ENCODE results near the gene CDK2AP2. TPM values are rescaled to one million over a fixed set of nuclear protein-coding genes. Genes with fewer than 3 reads are reported as not detected.
"Not testable (repeated sequence)": the region's sequence is repeated elsewhere in the genome, so short reads cannot be mapped to it uniquely, and the experiment has no call there.

The CDK2AP2 gene
- total RNA-seq, 2 donors from 2014 or later: 91.6 to 142 TPM

GRCh38 chr11:67520856-67521824 is 13.2 kb upstream of the CDK2AP2 start:
- intact Hi-C loops (cut with DNase I): no loop called here
- H3K4me1 ChIP-seq: peaks cover 5% of the 10 kb centered on the region
- H3K9me3 ChIP-seq: no peaks in the 10 kb centered on the region
- H3K36me3 ChIP-seq: no peaks in the 10 kb centered on the region
- no peaks in the 10 kb centered on the region for H3K27me3 ChIP-seq
- TF ChIP-seq, protein P1, sequence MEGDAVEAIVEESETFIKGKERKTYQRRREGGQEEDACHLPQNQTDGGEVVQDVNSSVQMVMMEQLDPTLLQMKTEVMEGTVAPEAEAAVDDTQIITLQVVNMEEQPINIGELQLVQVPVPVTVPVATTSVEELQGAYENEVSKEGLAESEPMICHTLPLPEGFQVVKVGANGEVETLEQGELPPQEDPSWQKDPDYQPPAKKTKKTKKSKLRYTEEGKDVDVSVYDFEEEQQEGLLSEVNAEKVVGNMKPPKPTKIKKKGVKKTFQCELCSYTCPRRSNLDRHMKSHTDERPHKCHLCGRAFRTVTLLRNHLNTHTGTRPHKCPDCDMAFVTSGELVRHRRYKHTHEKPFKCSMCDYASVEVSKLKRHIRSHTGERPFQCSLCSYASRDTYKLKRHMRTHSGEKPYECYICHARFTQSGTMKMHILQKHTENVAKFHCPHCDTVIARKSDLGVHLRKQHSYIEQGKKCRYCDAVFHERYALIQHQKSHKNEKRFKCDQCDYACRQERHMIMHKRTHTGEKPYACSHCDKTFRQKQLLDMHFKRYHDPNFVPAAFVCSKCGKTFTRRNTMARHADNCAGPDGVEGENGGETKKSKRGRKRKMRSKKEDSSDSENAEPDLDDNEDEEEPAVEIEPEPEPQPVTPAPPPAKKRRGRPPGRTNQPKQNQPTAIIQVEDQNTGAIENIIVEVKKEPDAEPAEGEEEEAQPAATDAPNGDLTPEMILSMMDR (IDR thresholded peaks at IDR 0.05): no peak
- H3K4me3 ChIP-seq: no peak overlapping the region
- H3K9ac ChIP-seq (ENCODE audit: low read depth in 2 of 2, low read length in 2 of 2): no peak overlapping the region
- DNase-seq: no peak
- no peak overlapping the region for H3K27ac ChIP-seq

- Histone ChIP-seq H3K27me3 (no peaks in the 10 kb centered on the region), H3K9me3 (no peaks in the 10 kb centered on the region), H3K36me3 (no peaks in the 10 kb centered on the region), H3K4me3 (no peak overlapping the region), H3K4me1 (no peaks in the 10 kb centered on the region), H3K27ac (no peak overlapping the region), H3K9ac (ENCODE audit: low read depth in 2 of 2, low read length in 2 of 2) (no peak overlapping the region)
- TF ChIP-seq, protein P1 (IDR thresholded peaks at IDR 0.05): no peak
- no peak for DNase-seq
- intact Hi-C loops (cut with DNase I): no loop called here
These were observed 11.8 kb upstream of the CDK2AP2 start for GRCh38 chr11:67519726-67520125.

- H3K4me1 ChIP-seq: no peaks in the 10 kb centered on the region
- no peak overlapping the region for H3K27ac ChIP-seq
- DNase-seq: no peak
- TF ChIP-seq, protein P1 (IDR thresholded peaks at IDR 0.05): no peak
- no peak overlapping the region for H3K9ac ChIP-seq (ENCODE audit: low read depth in 2 of 2, low read length in 2 of 2)
- H3K9me3 ChIP-seq: no peaks in the 10 kb centered on the region
- H3K36me3 ChIP-seq: no peaks in the 10 kb centered on the region
- H3K27me3 ChIP-seq: no peaks in the 10 kb centered on the region
- intact Hi-C loops (cut with DNase I): no loop called here
- no peak overlapping the region for H3K4me3 ChIP-seq
These were observed 10.0 kb upstream of the CDK2AP2 start for GRCh38 chr11:67517784-67518552.

GRCh38 chr11:67516806-67517205 is 8.8 kb upstream of the CDK2AP2 start:
- no peak overlapping the region for H3K9ac ChIP-seq (ENCODE audit: low read depth in 2 of 2, low read length in 2 of 2)
- TF ChIP-seq, protein P1 (IDR thresholded peaks at IDR 0.05): no peak
- intact Hi-C loops (cut with DNase I): no loop called here
- no peaks in the 10 kb centered on the region for H3K9me3 ChIP-seq
- DNase-seq: no peak
- H3K36me3 ChIP-seq: no peaks in the 10 kb centered on the region
- H3K27ac ChIP-seq: no peak overlapping the region
- no peaks in the 10 kb centered on the region for H3K4me1 ChIP-seq
- H3K27me3 ChIP-seq: no peaks in the 10 kb centered on the region
- no peak overlapping the region for H3K4me3 ChIP-seq

GRCh38 chr11:67514116-67514515 is 6.2 kb upstream of the CDK2AP2 start:
- no peaks in the 10 kb centered on the region for H3K27me3 ChIP-seq
- intact Hi-C loops (cut with DNase I): no loop called here
- TF ChIP-seq, protein P1 (IDR thresholded peaks at IDR 0.05): no peak
- no peaks in the 10 kb centered on the region for H3K4me1 ChIP-seq
- no peak for DNase-seq
- no peak overlapping the region for H3K27ac ChIP-seq
- no peaks in the 10 kb centered on the region for H3K36me3 ChIP-seq
- H3K9me3 ChIP-seq: no peaks in the 10 kb centered on the region
- H3K4me3 ChIP-seq: no peak overlapping the region
- H3K9ac ChIP-seq (ENCODE audit: low read depth in 2 of 2, low read length in 2 of 2): no peak overlapping the region

- H3K36me3 ChIP-seq; H3K27ac ChIP-seq; H3K27me3 ChIP-seq; DNase-seq; intact Hi-C loops (cut with DNase I); H3K9ac ChIP-seq (ENCODE audit: low read depth in 2 of 2, low read length in 2 of 2); H3K4me3 ChIP-seq; H3K4me1 ChIP-seq; H3K9me3 ChIP-seq: not testable (repeated sequence)
These were observed 3.6 kb upstream of the CDK2AP2 start for GRCh38 chr11:67511558-67511957.

All from colonic mucosa (tissue), 4 donors.